NCI-H1048 (cell line): ENCODE data around the gene ITIH4.

Source experiments
- DNase-seq: peaks from one replicate; lab custom pipeline; 2025; lab: John Stamatoyannopoulos, UW

Gene ITIH4

GRCh38 chr3:52830535-52831258 lies at the start of gene ITIH4:
ITIH4 (minus strand) TSS chr3:52830672; CDS start chr3:52830642, 30 bp downstream.
- DNase-seq, result no peak

DNA sequence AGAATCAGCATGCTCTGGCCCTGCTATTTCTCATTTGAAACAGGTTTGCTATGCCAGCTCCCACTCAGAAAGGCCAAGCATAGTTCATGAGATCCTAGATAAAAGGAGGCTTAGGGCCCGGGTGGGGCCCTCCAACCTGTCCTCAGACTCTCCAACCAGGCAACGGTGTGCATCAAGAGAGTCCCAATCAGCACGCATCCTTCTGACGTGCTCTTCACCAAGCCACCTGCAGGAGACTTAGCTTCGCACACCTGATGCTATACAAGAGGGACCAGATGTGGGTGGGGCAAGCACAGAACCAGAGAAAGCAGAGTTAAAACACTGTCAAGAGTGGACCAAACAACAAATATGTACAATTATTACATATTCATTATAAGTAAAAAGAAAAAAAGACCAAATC lies 49.6 kb upstream of the ITIH4 start:
- DNase-seq, result no peak

DNA sequence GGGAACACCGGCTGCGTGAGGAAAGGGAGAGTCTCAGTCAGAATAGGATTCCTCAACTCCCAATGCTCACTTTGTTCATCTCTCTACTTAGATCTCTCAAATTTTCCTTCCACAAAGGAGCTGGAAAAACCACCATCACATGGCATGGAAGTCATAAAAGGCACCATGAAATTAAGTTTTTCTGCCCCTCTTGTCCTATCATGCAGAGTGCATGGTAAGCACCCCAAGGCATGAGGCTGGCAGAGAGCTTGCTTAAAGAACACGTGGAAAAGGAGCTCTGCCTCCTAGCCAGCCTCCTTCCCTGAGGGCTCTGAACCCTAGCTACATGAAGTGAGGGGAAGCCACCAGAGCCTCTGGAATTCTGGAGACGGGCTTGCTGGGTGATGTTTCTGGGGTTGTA lies 49.1 kb upstream of the ITIH4 start:
- no peak for DNase-seq

- no peak for DNase-seq
These were observed 48.6 kb upstream of the ITIH4 start for GRCh38 chr3:52879090-52879489.

GRCh38 chr3:52877085-52877484 lies 46.6 kb upstream of the ITIH4 start:
- no peak for DNase-seq

- no peak for DNase-seq
These were observed 44.6 kb upstream of the ITIH4 start for GRCh38 chr3:52874864-52875587.

DNA sequence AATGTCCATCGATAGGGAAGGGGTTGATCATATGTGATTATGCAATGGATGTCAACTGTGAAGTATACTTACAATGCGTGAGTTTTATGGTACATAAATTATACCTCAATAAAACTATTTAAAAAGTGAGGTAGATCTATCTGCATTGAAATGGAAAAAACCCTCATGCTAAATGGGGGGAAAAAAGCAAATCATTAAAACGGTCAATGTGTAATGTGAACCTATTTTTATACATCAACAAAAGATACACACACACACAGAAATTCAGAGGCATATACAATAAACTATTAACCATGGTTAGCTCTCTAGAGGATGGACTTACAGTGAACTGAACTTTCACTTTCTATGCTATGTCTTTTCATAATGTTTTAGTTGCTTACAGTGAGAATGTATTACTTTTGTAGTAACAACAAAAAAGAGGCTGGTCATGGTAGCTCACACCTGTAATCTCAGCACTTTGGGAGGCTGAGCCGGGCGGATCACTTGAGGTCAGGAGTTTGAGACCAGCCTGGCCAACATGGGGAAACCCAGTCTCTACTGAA lies 43.8 kb upstream of the ITIH4 start:
- DNase-seq, result no peak

GRCh38 chr3:52873433-52874159 lies 43.1 kb upstream of the ITIH4 start:
- no peak for DNase-seq

GRCh38 chr3:52872245-52872644 lies 41.8 kb upstream of the ITIH4 start:
- DNase-seq, result no peak

DNA sequence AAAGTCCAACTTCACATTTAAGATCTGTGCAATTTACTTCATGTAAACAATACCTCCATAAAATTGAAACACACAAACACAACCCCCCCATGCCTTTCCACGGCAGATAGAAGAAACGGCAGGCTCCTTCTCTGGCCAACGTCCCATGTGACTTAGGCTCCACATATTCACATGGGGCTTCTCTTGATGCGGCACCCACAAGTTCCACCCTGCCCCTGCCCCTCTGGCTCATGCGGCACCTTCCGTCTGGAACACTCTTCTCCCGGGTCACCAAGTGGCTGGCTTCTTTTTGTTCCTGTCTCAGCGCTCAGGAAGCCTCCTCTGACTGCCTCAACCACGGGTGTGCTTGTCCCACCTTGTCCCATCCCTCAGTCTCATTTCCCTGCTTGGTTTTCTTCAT lies 41.3 kb upstream of the ITIH4 start:
- DNase-seq, result no peak

DNA sequence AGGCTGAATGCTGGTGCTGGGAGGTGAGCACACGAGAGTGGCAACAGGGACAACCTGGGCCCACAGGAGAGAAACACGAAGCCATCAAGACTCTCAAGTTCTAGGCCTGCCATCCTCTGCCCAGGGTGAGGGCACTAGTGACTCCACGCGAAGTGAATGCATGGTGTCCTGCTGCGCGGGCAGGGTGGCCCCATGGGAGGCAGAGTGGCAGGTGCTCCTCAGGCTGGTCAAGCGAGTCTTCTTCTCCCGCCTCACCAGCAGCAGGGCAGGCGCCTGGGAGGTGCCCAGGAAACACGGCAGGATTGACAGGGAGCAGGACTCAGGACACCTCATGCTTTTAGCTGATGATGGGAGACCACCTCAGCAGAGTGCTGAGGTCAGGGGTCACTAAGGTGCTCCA lies 40.0 kb upstream of the ITIH4 start:
- no peak for DNase-seq

- DNase-seq, result no peak
These were observed 36.0 kb upstream of the ITIH4 start for GRCh38 chr3:52866427-52866826.

GRCh38 chr3:52865994-52866393 lies 35.5 kb upstream of the ITIH4 start:
- no peak for DNase-seq

DNA sequence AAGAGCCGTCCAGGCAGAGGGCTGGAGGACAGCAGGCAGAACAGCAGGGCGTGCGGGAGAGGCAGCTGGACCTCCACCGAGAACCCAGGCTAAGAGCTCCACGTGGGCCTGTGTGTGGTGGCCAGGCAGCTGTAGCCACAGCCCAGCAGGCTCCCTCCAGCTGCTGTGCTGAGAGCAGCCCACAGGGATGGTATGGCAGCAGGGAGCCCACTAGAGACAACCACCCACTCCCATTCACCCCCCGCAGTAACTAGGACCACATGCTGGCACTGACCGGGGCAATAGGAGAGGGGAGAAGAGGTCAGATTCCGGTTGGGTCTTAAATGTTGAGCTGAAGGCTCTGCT lies 29.9 kb upstream of the ITIH4 start:
- DNase-seq, result no peak

- no peak for DNase-seq
These were observed 29.4 kb upstream of the ITIH4 start for GRCh38 chr3:52859686-52860423.

GRCh38 chr3:52857864-52858263 lies 27.4 kb upstream of the ITIH4 start:
- no peak for DNase-seq

- no peak for DNase-seq
These were observed 26.7 kb upstream of the ITIH4 start for GRCh38 chr3:52857133-52857532.

- DNase-seq, result no peak
These were observed 26.2 kb upstream of the ITIH4 start for GRCh38 chr3:52856666-52857065.

DNA sequence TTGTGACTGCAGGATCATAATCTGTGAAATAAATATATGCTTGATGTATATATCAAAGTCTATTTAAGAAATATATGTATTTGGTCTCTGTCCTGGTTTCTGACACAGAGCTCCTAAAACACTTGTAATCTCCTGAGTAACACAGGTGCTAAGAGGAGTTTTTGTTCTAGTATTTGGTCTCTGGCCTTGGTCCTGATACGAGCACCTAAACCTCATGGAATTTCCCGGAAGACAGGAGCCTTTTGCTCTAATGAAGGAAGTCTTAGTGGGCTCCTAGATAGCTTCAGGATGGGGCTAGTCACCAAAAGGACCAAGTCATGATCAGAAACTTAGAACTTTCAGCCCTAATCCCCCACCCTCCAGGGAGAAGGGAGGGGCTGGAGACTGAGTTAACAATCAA lies 23.5 kb upstream of the ITIH4 start:
- DNase-seq, result no peak

DNA sequence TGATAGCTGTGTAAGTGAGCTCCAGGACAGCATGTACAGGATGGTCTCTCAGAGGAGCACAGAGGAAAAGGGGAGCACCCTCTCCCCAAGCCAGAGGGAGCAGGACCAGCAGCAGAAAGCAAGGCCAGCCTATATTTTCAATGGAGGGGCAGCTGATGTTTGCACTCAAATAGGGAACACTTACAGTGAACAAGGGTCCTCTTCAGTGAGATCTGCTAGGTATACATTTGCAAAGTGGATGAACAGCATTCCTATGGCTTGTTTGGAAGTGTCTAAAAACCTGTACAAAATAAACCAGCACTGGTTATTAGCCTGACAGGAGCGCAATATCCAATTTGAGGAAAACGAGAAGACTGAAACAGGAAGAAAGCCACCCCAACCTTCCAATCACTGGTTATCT lies 21.9 kb upstream of the ITIH4 start:
- no peak for DNase-seq

DNA sequence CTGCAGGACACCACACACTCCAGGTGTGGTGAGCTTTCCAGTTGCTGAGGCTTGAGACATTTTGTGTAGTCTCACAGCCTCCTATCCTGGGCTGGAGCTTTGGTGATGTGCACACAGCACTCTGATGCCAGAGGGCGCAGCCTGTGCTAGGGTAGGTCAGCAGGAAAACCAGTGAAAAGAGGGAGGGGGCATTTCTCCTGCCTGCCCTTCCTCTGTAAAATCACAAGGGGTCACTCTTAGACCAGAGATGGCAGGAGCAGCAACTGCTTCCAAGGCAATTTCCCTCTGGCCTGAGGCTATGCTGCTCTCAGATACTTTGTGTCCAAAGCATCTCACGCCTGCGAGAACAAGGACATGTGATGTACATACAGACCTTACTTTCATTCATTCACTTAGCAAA lies 20.9 kb upstream of the ITIH4 start:
- DNase-seq, result no peak

DNA sequence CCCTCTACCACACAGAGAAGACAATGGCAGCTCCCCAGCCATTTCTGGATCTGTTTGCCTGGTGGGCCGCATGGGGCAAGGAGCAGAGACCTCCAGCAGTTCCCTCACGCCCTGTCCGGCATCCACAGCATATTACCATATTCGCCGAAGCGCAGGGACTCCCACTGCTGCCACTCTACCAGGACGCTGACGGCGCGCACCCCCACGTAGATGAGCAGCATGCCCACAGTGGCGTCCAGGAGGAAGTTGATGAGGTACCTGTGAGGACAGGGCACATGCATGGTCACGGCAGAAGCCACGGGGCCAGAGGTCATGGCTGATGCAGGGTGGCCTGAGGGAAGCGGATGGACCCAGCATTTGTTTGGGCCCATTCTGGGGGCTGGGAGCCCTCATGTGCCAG lies 19.2 kb upstream of the ITIH4 start:
- no peak for DNase-seq
